K562 (cell line): ENCODE data around the gene E2F1. TPM values are rescaled to one million over a fixed set of nuclear protein-coding genes. Genes with fewer than 3 reads are reported as not detected.
A peak's percentile ranks its signal among the peaks of the same experiment; 100 is the strongest.

ENCODE experiments used
- ATAC-seq: fragments of 200-7000 bp; cut with Tn5 transposase; 3 replicates; pipeline ENCODE4 v1.9.1; 2020; ENCODE audit warnings: moderate library complexity
- BruUV-seq: library from RNA; stranded (reverse); fragments of 400-500 nt; replicated peaks from 2 replicates; lab custom pipeline; 2021; lab: Mats Ljungman, UMichigan
- CTCF ChIA-PET: fragments of 300-600 bp; formaldehyde crosslinking; extraction: SDS; loops from one replicate; lab custom pipeline; 2021; ENCODE audit warnings: low intra/inter-chr PET ratio; lab: Yijun Ruan, JAX
- POLR2A ChIA-PET: fragments of 300-600, 350-650 bp; sonication (Branson Sonifier 250); formaldehyde crosslinking; extraction: SDS; loops from one replicate; lab custom pipeline; 2021; ENCODE audit warnings: antibody characterized with exemption, inconsistent platforms; lab: Yijun Ruan, JAX
- DNase-seq, 4 experiments: peaks; one replicate each; pipeline versions ENCODE4 v3.0.0 to v3.0.0-alpha.2; 2011 to 2018; ENCODE audit warnings: low spot score in 3 of 4, mixed read lengths in 3 of 4; ENCODE audit errors: extremely low read depth in 1 of 4
- FAIRE-seq: peaks from 2 replicates; lab custom pipeline; 2011; peaks lifted over from hg19 to GRCh38; lab: Jason Lieb, UNC
- H2AFZ ChIP-seq: 2 replicates; pipeline ENCODE4 v1.6.0; 2011; ENCODE audit warnings: low read depth, low read length, control low read depth, inconsistent platforms
- H3K27ac ChIP-seq: fragments of 200-600 bp; 3 replicates; pipeline ENCODE4 v1.8.0; 2011; ENCODE audit warnings: low read depth, mild to moderate bottlenecking, control low read depth, inconsistent platforms, low read length, moderate library complexity, mixed read lengths; ENCODE audit errors: extremely low read depth
- H3K27me3 ChIP-seq, 2 experiments: fragments of 300-600 bp in 1 of 2; 2 replicates in 1 of 2; 3 replicates in 1 of 2; pipeline versions ENCODE4 v1.6.0 to v1.8.0; 2011; ENCODE audit warnings: inconsistent platforms in 2 of 2, low read length in 2 of 2, mild to moderate bottlenecking in 1 of 2, mixed read lengths in 1 of 2, moderate library complexity in 1 of 2; ENCODE audit not compliant: control insufficient read depth in 2 of 2, insufficient read depth in 2 of 2
- H3K36me3 ChIP-seq: fragments of 300-600 bp; 3 replicates; pipeline ENCODE4 v1.8.0; 2011; ENCODE audit warnings: mild to moderate bottlenecking, low read length, inconsistent platforms; ENCODE audit not compliant: control insufficient read depth, insufficient read depth
- H3K4me1 ChIP-seq, 2 experiments: fragments of 200-600 bp in 1 of 2; replicated peaks in 1 of 2; 2 replicates in 1 of 2; 3 replicates in 1 of 2; pipeline versions ENCODE4 v1.5.1 to v1.8.0; 2011; ENCODE audit warnings: inconsistent platforms in 2 of 2, low read length in 2 of 2, mild to moderate bottlenecking in 1 of 2, mixed read lengths in 1 of 2, moderate library complexity in 1 of 2; ENCODE audit not compliant: control insufficient read depth in 2 of 2, insufficient read depth in 2 of 2
- H3K4me2 ChIP-seq: 2 replicates; pipeline ENCODE4 v1.6.1; 2011; ENCODE audit warnings: low read length, control low read depth, inconsistent platforms, mixed read lengths; ENCODE audit not compliant: insufficient read depth
- H3K4me3 ChIP-seq: fragments of 200-600 bp; sonication (generic), shearing (Covaris generic); 2 replicates; pipeline ENCODE4 v1.5.1; 2016; ENCODE audit warnings: control low read depth, inconsistent platforms
- H3K79me2 ChIP-seq: fragments of 200-600 bp; 3 replicates; pipeline ENCODE4 v1.8.0; 2011; ENCODE audit warnings: low read length, inconsistent platforms; ENCODE audit not compliant: control insufficient read depth, insufficient read depth
- H3K9ac ChIP-seq, 2 experiments: 2 replicates each; pipeline versions ENCODE4 v1.6.0 to v1.6.1; 2011; ENCODE audit warnings: low read depth in 2 of 2, low read length in 2 of 2, control low read depth in 1 of 2, inconsistent platforms in 1 of 2, mild to moderate bottlenecking in 1 of 2, mixed read lengths in 1 of 2; ENCODE audit not compliant: insufficient read depth in 1 of 2
- H3K9me1 ChIP-seq: one replicate; pipeline ENCODE4 v1.6.0; 2011; ENCODE audit warnings: inconsistent platforms, mild to moderate bottlenecking, low read length, moderate library complexity; ENCODE audit not compliant: control insufficient read depth, insufficient read depth
- H3K9me3 ChIP-seq: replicated peaks from 2 replicates; pipeline ENCODE4 v1.5.1; 2011; ENCODE audit warnings: low read depth, low read length, inconsistent platforms; ENCODE audit not compliant: control insufficient read depth, insufficient read depth
- H4K20me1 ChIP-seq: replicated peaks from 2 replicates; pipeline ENCODE4 v1.6.1; 2011; ENCODE audit warnings: low read length, inconsistent platforms, mixed read lengths; ENCODE audit not compliant: control insufficient read depth, insufficient read depth
- ARHGAP35 ChIP-seq: fragments of 450-650 bp; IDR thresholded peaks from 2 replicates; pipeline ENCODE4 v1.6.1; 2018; ENCODE audit not compliant: partially characterized antibody
- CSDE1 ChIP-seq, 2 experiments: fragments of 450-650 bp; IDR thresholded peaks; 2 replicates each; pipeline ENCODE4 v1.6.1; 2016; ENCODE audit warnings: mild to moderate bottlenecking in 1 of 2
- GABPB1 ChIP-seq: sonication (generic); formaldehyde crosslinking; IDR thresholded peaks from 2 replicates; pipeline ENCODE4 v1.8.0; 2022; ENCODE audit warnings: mild to moderate bottlenecking, missing genetic modification reagents
- IFI16 ChIP-seq: fragments of 250-450 bp; sonication (Bioruptor Pico); IDR thresholded peaks from 2 replicates; pipeline ENCODE4 v2.1.2; 2022; ENCODE audit warnings: mild to moderate bottlenecking, inconsistent platforms
- MAFG ChIP-seq: fragments of 450-650 bp; conservative IDR thresholded peaks from 2 replicates; pipeline ENCODE4 v1.6.1; 2016; ENCODE audit warnings: missing genetic modification characterization, missing compliant biosample characterization
- NCOR1 ChIP-seq: fragments of 450-650 bp; IDR thresholded peaks from 2 replicates; pipeline ENCODE4 v1.6.1; 2016; ENCODE audit warnings: mild to moderate bottlenecking, moderate library complexity
- PYGO2 ChIP-seq: fragments of 450-650 bp; IDR thresholded peaks from 2 replicates; pipeline ENCODE4 v1.6.1; 2016; ENCODE audit warnings: mild to moderate bottlenecking, missing genetic modification characterization, moderate library complexity, missing compliant biosample characterization
- SRSF9 ChIP-seq: fragments of 200-400 bp; formaldehyde crosslinking; IDR thresholded peaks from 2 replicates; pipeline ENCODE4 v1.6.1; 2017; ENCODE audit warnings: low read depth, low read length, borderline replicate concordance
- SUPT5H ChIP-seq: fragments of 450-650 bp; IDR thresholded peaks from 2 replicates; pipeline ENCODE4 v1.6.1; 2016
- TAF1 ChIP-seq: IDR thresholded peaks from 2 replicates; pipeline ENCODE4 v1.6.1; 2011; ENCODE audit warnings: mild to moderate bottlenecking, low read length, moderate library complexity; ENCODE audit not compliant: insufficient read depth, control insufficient read depth, severe bottlenecking; ENCODE audit errors: extremely low read depth
- TSC22D4 ChIP-seq: fragments of 450-650 bp; IDR thresholded peaks from 2 replicates; pipeline ENCODE4 v1.6.1; 2016; ENCODE audit warnings: missing genetic modification characterization, missing biosample characterization, control low read depth
- ZNF76 ChIP-seq: fragments of 250-450 bp; sonication (Bioruptor Pico); IDR thresholded peaks from 2 replicates; pipeline ENCODE4 v1.4.0; 2020; ENCODE audit warnings: mild to moderate bottlenecking, moderate library complexity, borderline replicate concordance
- WGBS: fragments of 100-300 bp; shearing (Covaris generic); methylation state at CpG from one replicate; pipeline ENCODE4 v1.1.6; 2016; ENCODE audit warnings: low coverage, mixed read lengths; ENCODE audit not compliant: insufficient coverage; ENCODE audit errors: missing lambda C conversion rate; 5-methylcytosine and 5-hydroxymethylcytosine counted together
- in situ Hi-C: fragments of 300-500 bp; cut with MboI; formaldehyde crosslinking; loops from 4 replicates; pipeline ENCODE4 v1.15.0; 2018; ENCODE audit warnings: inconsistent platforms, mixed read lengths
- intact Hi-C: fragments of 100-400 bp; cut with micrococcal nuclease; formaldehyde crosslinking; loops from 2 replicates; pipeline ENCODE4 v1.14.2; 2022
- polyA plus RNA-seq, 8 experiments: library from polyadenylated mRNA; depleted of rRNA in 4 of 8; stranded (reverse) in 5 of 8; unstranded in 3 of 8; fragments of >200 nt; fragmentation: Nextera tagmentation in 2 of 8; fragmentation: Illumina TruSeq in 1 of 8; extraction: Ambion mirVana in 2 of 8; extraction: Trizol in 1 of 8; gene quantifications; 2 replicates each; pipeline versions ENCODE4 v1.2.1 to v1.2.3, GENCODE V29; 2011 to 2014; ENCODE audit warnings: inconsistent platforms in 1 of 8, missing spikeins in 1 of 8
- total RNA-seq, 7 experiments: library from RNA; depleted of rRNA in 6 of 7; stranded (reverse); fragments of >200 nt in 6 of 7; fragmentation: Illumina TruSeq in 2 of 7; extraction: Trizol in 2 of 7; gene quantifications; 2 replicates each; pipeline versions ENCODE4 v1.2.1 to v1.2.3, GENCODE V29; 2011 to 2021; ENCODE audit warnings: low replicate concordance in 1 of 7
- TF ChIP-seq, protein P1 (sequence below), 3 experiments: fragments of 200-800 bp in 1 of 3; fragments of 250-450 bp in 1 of 3; fragments of 450-650 bp in 1 of 3; sonication (Bioruptor Pico) in 1 of 3; sonication (Bioruptor generic) in 1 of 3; formaldehyde crosslinking in 1 of 3; IDR thresholded peaks; 2 replicates each; pipeline versions ENCODE4 v1.6.1 to v1.8.0; 2016 to 2022; ENCODE audit warnings: mild to moderate bottlenecking in 2 of 3, missing genetic modification characterization in 2 of 3, missing compliant biosample characterization in 1 of 3, moderate library complexity in 1 of 3
- TF ChIP-seq, protein P2 (sequence below): fragments of 250-450 bp; sonication (Bioruptor Pico); IDR thresholded peaks from 2 replicates; pipeline ENCODE4 v1.8.0; 2022; ENCODE audit warnings: inconsistent platforms, mild to moderate bottlenecking, moderate library complexity, borderline replicate concordance

Gene E2F1
- total and polyA plus RNA-seq, 9 of the 15 experiments (the other 6 are each of a cell fraction or from before 2014, with no cell fraction given): 0.14 to 30.6 (median 13.1) TPM

DNA sequence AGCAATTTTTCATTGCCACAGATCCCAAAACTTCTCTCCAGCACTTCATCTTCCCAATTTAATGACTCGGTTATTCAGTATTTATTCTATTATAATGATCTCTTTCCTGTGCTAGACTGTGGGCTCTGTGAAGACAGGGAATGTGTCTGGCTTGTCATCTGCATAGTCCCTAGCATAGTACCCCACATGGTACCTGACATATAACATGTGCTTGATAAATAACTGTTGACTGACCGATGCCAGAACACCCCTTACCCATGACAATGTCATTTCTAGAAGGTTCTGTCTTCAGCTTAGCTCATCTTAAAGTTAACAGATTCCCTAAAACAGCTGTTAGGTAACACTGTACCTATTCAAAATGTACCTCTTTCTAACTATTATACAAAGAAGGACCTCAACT is 30.3 kb upstream of the E2F1 start (continued):
- no peak for TF ChIP-seq IFI16
- no peak for TF ChIP-seq SUPT5H

DNA sequence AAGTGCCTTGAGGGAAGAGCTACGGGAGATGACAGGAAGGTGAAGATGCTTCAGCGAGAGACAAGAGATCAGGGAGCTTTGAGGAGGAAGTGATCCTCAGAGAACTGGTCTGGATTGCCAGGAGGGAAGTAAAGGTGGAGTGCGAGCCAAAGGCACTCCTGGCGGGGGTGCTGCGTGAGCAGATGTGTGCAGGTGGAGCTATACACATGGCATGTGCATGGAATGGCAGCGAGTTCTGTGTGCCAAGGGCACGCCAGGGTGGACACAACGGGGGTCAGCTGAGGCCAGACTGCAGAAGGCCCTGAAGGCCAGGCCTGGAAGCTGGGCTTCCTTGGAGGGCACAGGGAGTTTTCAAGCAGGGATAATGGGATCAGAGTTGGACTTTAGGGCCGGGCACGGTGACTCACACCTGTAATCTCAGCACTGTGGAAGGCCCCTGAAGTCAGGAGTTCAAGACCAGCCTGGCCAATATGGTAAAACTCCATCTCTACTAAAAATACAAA is 27.7 kb upstream of the E2F1 start:
- ChIA-PET CTCF (no interaction called here), POLR2A (interaction anchor here (0.6 to 0.8 kb wide), 2 partner anchors 10 to 85 kb away, joined by 3 to 4 read pairs; no protein-coding TSS in a partner anchor)
- no peak for ATAC-seq
- TF ChIP-seq ARHGAP35 (no peak), PYGO2 (no peak), GABPB1 (CRISPR knock-in tag) (no peak), NCOR1 (no peak), ZNF76 (CRISPR knock-in tag) (no peak), CSDE1 (IDR thresholded peaks at IDR 0.05) (no peak), SRSF9 (no peak), MAFG (tag) (no peak), TAF1 (no peak), TSC22D4 (tag) (no peak)
- TF ChIP-seq, protein P1, sequence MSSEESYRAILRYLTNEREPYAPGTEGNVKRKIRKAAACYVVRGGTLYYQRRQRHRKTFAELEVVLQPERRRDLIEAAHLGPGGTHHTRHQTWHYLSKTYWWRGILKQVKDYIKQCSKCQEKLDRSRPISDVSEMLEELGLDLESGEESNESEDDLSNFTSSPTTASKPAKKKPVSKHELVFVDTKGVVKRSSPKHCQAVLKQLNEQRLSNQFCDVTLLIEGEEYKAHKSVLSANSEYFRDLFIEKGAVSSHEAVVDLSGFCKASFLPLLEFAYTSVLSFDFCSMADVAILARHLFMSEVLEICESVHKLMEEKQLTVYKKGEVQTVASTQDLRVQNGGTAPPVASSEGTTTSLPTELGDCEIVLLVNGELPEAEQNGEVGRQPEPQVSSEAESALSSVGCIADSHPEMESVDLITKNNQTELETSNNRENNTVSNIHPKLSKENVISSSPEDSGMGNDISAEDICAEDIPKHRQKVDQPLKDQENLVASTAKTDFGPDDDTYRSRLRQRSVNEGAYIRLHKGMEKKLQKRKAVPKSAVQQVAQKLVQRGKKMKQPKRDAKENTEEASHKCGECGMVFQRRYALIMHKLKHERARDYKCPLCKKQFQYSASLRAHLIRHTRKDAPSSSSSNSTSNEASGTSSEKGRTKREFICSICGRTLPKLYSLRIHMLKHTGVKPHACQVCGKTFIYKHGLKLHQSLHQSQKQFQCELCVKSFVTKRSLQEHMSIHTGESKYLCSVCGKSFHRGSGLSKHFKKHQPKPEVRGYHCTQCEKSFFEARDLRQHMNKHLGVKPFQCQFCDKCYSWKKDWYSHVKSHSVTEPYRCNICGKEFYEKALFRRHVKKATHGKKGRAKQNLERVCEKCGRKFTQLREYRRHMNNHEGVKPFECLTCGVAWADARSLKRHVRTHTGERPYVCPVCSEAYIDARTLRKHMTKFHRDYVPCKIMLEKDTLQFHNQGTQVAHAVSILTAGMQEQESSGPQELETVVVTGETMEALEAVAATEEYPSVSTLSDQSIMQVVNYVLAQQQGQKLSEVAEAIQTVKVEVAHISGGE (CRISPR knock-in tag; IDR thresholded peaks at IDR 0.05): no peak
- TF ChIP-seq, protein P2, sequence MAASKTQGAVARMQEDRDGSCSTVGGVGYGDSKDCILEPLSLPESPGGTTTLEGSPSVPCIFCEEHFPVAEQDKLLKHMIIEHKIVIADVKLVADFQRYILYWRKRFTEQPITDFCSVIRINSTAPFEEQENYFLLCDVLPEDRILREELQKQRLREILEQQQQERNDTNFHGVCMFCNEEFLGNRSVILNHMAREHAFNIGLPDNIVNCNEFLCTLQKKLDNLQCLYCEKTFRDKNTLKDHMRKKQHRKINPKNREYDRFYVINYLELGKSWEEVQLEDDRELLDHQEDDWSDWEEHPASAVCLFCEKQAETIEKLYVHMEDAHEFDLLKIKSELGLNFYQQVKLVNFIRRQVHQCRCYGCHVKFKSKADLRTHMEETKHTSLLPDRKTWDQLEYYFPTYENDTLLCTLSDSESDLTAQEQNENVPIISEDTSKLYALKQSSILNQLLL (CRISPR knock-in tag): no peak
- H3K9ac ChIP-seq: peak overlapping the region in 1 of 2 experiments; percentile 68; a peak in 1 of 4 replicates
- no peak overlapping the region for H2AFZ ChIP-seq
- in situ Hi-C loops (no loop called here), intact Hi-C loops (no loop called here)
- peaks cover 18% of the 10 kb centered on the region; the same call in 1 of the 3 replicates for H3K36me3 ChIP-seq
- no peaks in the 10 kb centered on the region for H3K27me3 ChIP-seq
- H3K4me3 ChIP-seq: no peak overlapping the region
- no peak overlapping the region for H3K4me2 ChIP-seq
- no peak for FAIRE-seq
- no peaks in the 10 kb centered on the region for H3K79me2 ChIP-seq
- peaks cover 17 to 32% of the 10 kb centered on the region in 2 experiments for H3K4me1 ChIP-seq
- DNase-seq: no peak
- no TSS peak for BruUV-seq
- no peak overlapping the region for H3K27ac ChIP-seq
- no peaks in the 10 kb centered on the region for H3K9me3 ChIP-seq
- WGBS: 66% methylated on average over 10 of the region's 10 CpGs
- no peaks in the 10 kb centered on the region for H3K9me1 ChIP-seq
- H4K20me1 ChIP-seq: no peaks in the 10 kb centered on the region
